H54 (cell line): ENCODE data around the gene CHST12.
"Not testable (repeated sequence)": the region's sequence is repeated elsewhere in the genome, so short reads cannot be mapped to it uniquely, and the experiment has no call there.

Experiments
- DNase-seq: peaks from one replicate; pipeline ENCODE4 v3.0.0; 2011; ENCODE audit warnings: low spot score, mixed read lengths; ENCODE audit not compliant: insufficient read length
- FAIRE-seq: peaks from 3 replicates; lab custom pipeline; 2011; peaks lifted over from hg19 to GRCh38; lab: Jason Lieb, UNC
- POLR2A ChIP-seq: IDR thresholded peaks from 2 replicates; pipeline ENCODE4 v1.6.1; 2011; ENCODE audit warnings: low read depth, mild to moderate bottlenecking, low read length

Gene CHST12

DNA sequence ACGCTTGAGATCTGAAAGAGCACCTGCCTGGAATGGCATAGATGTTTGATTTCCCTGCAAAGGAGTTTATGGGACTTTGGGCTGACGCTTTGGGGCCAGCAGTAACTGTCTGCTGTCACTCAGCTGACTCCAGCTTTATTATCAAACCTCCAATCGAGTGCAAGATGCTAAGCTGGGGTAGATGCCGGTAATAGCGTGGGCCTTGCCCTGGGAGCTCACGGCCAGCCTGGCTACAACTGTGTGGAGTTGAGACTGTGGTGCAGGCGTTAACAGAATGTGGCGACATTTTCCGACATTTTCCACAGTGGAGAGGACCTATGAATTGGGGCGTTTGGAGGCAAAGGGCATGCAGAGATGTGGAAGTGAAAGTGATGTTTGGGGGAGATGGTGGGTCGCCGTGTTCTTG lies 1.3 kb downstream of the CHST12 start:
- DNase-seq (no peak), FAIRE-seq (no peak)
- TF ChIP-seq POLR2A, result no peak

DNA sequence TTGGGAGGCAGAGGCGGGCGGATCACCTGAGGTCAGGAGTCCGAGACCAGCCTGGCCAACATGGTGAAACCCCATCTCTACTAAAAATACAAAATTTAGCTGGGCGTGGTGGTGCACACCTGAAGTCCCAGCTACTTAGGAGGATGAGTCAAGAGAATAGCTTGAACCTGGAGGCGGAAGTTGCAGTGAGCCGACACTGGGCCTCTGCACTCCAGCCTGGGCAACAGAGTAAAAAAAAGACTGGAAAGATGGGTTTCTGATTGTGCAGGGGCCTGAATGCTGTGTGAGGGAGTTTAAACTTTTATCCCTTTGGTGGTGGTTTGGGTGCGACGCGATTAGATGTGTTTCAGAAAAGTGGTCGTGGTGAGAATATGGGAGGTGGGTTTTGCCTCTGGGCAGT lies 1.8 kb downstream of the CHST12 start:
- FAIRE-seq (no peak), DNase-seq (no peak)
- TF ChIP-seq POLR2A, result no peak

DNA sequence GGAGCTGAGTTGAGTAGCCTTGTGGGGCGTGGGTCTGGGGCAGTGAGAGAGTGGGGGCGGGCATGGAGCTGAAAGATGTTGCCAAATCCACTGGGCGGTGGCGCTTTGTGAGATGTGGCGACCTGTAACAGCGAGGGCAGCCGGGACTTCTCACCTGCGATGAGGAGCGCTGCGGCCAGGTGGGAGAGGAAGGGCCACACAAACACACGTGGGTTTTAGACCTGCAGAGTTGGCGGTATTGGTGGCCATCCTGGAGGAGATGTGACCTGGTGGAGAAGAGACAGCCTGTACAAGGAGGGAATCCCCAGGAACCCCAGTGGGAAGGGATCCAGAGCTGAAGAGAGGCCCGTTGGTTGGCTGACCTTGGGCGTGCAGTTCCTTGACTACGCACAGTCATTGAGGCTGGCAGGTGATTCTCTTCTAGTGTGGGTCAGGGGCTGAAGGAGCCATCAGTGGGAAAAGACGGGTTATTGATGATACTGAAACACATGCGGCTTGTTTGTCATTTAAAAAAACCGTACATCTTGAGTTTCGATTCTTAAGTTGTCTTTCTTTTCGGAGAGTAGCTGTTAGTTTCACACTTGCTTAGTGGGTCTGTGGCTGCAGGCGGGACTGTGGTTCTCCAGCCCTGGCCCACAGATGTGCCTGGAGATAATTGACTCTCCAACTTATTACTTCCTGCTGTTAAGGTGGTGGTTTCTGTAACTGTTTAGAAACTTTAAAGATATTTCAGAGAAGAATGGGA lies 2.4 kb downstream of the CHST12 start:
- no peak for FAIRE-seq
- DNase-seq, result no peak
- TF ChIP-seq POLR2A, result no peak

DNA sequence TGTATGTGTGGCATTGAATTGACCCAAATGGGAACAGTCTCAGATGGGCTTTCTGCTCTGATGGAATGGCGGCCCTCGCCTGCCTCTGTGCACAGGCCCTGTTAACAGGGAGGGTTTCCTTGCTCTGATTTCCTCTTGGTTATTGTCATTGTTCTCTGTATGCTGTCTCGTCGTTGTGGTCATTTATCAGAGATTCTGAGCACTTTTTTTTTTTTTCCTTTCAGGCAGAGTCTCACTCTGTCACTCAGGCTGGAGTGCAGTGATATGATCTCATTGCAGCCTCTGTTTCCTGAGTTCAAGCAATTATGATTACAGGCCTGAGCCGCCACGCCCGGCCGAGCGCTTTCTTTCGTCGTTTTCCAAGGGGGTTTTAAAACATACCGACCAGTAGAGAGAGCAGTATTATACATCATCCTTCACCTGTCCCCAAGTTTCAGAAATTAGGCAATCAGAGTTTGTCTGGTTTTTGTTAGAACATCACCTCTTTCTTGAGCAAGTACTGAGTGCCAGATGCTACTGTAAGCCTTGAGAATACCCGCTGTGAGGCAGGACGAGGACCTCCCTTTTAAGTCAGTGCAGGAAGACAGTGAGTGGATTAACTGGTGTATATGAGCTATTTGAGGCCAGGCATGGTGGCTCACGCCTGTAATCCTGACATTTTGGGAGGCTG lies 6.5 kb downstream of the CHST12 start:
- FAIRE-seq, result no peak

DNA sequence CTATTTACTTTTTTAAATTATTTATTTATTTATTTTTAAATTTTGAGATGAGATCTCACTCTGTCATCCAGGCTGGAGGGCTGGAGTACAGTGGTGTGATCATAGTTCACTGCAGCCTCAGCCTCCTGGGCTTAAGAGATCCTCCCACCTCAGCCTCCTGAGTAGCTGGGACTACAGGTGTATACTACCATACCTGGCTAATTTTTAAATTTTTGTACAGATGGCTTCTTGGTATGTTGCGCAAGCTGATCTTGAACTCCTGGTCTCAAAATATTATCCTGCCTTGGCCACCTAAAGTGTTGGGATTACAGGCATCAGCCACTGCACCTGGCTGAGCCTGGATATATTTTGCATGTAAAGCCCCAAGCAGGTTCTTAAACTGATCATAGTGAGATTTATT lies 7.6 kb downstream of the CHST12 start:
- no peak for TF ChIP-seq POLR2A
- no peak for DNase-seq
- FAIRE-seq, result no peak

More for the DNA sequence above, 6.5 kb downstream of the CHST12 start:
- TF ChIP-seq POLR2A, result no peak
- no peak for DNase-seq

DNA sequence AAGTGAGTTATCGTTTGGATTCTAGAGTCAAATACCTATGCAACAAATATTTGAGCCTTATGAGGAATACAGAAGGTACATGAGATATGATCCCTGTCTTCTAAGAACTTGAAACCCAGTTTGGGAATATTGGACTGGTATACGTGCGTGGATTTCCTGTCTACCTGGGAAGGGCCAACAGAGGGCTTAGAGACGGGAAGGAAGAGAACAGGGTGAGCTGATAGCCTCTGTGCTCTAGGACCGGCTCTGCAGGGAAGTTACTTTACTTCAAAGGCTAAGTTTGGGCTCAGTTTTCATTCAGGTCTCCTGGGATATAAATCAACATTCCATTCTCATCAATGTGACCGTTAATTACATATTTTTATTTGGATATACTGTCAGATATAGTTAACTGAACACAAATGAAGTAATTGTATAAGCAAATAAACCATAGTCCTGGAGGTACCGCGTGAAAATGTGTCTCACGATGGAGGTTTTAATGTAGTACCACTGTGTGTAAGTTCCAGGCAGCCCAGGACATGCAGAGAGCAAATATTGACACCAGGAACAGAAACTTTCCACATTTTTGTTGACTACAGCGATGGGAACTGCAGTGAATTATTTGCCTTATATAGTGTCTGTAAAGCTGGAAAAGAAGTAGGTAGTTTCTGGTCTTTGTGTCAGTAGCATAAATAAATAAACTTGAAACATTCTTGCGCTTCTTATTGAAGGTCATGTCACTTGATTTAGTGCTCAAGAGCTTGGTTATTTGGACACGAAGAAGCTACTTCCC lies 8.6 kb downstream of the CHST12 start:
- no peak for TF ChIP-seq POLR2A
- FAIRE-seq (no peak), DNase-seq (no peak)

DNA sequence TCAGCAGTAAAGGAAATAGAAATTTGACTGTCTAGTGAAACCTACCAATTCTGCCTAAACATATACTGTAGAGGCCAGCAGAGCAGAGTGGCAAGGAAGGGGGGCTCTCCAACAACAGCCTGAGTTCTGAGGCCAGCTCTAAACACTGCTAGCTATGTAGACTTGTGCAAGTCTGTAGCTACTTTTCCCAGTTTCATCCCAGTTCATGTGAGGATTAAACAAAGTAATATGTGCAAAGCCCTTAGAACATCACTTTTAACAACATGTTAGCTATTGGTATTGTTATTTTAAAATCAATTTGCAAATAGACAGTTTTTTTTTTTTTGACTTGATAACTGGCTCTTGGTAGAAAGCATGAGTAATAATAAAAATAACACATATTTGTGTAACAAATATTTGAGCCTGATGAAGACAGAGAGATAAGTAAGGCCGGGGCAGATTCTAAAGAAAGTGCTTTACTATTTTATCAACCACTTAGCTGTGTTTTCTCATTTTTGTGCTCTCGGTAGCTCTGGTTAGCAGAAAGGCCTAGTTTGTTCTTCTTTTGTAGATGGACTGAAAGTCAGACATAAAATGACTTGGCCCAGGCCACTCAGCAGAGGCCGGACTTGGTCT lies 9.3 kb downstream of the CHST12 start:
- no peak for FAIRE-seq
- DNase-seq, result no peak

DNA sequence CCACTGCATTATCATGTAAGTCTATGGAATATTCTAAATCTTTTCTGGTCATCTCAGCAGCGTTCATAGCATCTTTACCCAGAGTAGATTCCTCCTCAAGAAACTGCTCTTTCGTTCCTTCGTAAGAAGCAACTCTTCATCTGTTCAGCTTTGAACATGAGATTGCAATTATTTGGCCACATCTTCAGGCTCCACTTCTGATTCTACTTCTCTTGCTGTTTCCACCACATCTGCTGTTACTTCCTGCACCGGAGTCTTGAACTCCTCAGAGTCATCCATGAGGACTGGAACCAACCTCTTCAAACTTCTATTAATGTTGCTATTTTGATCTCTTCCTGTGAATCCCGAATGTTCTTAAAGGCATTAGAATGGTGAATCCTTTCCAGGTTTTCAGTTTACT lies 12.7 kb downstream of the CHST12 start:
- DNase-seq, result no peak
- FAIRE-seq, result no peak
- TF ChIP-seq POLR2A, result no peak

More for the DNA sequence above, 9.3 kb downstream of the CHST12 start:
- no peak for TF ChIP-seq POLR2A

DNA sequence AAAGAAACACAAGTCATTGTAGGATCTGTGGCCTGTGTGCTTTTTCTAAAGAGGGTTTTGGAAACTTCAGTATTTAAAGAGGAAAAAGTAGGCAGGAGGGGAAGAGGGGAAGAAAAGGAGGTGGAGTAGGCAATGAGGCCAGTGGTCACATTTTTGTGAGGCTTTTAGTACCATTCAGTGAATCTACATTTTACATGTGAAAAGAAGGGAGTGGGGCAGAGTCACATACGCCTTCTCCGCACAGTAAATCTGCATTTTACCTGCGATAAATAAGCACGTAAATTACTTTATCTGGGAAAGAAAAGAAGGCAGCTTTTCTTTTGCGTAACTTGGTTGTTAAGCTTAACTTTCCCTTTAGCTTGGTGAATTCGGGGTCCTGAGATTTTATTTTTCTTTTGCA lies 13.2 kb downstream of the CHST12 start:
- FAIRE-seq, result no peak
- no peak for TF ChIP-seq POLR2A
- DNase-seq, result no peak

DNA sequence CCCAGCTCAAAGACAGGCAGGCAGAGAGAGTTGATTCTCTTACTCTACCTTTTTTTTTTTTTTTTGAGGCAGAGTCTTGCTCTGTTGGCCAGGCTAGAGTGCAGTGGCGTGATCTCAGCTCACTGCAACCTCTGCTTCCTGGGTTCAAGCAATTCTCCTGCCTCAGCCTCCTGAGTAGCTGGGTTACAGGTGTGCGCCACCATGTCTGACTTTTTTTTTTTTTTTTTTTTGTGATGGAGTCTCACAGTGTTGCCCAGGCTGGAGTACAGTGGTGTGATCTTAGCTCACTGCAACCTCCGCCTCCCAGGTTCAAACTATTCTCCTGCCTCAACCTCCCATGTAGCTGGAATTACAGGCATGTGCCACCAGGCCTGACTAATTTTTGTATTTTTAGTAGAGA lies 13.8 kb downstream of the CHST12 start:
- not testable (repeated sequence) for FAIRE-seq, DNase-seq

DNA sequence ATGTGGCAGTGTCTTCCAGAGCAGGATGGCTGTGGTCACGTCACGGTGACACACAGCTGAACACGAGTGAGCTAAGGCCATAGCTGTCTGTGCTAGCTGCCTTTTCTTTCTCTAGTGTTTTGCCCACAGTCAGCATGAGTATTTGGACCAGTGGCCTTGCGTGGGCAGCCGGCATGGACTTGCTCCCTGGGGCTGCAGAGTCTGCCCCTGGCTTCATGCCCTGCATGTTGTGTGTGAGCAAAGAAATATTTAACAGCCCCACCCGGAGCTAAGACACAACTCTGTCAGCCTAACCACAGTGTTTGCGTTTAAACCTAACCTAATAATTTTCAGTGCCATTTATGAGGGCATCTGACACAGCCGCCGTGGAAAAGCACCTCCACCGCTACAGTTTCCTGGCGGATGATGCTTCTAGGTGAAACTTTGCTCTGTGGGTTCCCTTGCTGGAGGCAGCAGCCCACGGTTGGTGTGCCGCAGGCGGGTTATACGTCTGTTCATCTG lies 14.6 kb downstream of the CHST12 start:
- DNase-seq (no peak), FAIRE-seq (no peak)
- no peak for TF ChIP-seq POLR2A

DNA sequence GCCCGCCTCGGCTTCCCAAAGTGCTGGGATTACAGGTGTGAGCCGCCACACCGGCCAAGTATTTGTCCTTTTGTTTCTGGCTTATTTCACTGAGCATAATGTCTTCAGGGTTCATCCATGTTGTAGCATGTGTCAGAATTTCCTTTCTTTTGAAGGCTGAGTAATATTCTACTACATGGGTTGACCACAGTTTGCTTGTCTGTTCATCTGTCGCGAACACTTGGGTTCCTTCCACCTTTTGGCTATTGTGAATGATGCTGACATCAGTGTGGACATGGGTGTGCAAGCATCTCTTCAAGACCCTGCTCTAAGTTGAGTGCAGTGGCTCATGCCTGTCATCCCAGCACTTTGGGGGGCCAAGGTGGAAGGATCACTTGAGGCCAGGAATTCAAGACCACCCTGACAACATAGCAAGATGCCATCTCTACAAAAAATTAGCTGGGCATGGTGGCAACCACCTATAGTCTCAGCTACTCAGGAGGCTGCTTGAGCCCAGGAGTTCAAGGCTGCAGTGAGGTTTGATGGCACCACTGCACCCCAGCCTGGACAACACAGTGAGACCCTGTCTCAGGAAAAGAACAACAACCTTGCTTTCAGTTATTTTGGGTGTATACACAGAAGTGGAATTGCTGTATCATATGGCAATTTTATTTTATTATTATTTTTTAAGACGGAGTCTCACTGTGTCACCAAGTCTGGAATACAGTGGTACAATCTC lies 17.0 kb downstream of the CHST12 start:
- no peak for TF ChIP-seq POLR2A
- FAIRE-seq (no peak), DNase-seq (no peak)

DNA sequence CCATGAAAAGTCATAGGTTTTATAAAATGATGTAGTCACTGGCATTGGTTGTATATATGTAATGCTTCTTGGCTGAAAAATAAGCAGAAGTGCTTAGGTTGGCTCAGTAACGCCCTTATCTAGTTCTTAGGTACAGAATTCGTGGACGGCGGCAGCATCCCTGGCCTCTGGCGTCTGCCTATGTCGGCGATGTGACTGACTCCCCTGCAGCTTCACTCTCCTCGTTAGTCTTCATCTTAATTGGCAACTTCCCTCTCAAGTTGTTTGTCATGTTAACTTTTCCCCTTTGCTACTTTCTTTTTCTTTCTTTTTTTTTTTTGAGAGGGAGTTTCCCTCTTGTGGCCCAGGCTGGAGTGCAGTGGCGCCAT lies 18.5 kb downstream of the CHST12 start:
- no peak for TF ChIP-seq POLR2A

More for the DNA sequence above, 18.5 kb downstream of the CHST12 start:
- DNase-seq, result no peak
- no peak for FAIRE-seq
